DMS53 (cell line): ENCODE results near the gene NOS2.
"Not testable (repeated sequence)": the region's sequence is repeated elsewhere in the genome, so short reads cannot be mapped to it uniquely, and the experiment has no call there.

Experiments
- DNase-seq: peaks from one replicate; lab custom pipeline; 2025; lab: John Stamatoyannopoulos, UW

Gene NOS2

DNA sequence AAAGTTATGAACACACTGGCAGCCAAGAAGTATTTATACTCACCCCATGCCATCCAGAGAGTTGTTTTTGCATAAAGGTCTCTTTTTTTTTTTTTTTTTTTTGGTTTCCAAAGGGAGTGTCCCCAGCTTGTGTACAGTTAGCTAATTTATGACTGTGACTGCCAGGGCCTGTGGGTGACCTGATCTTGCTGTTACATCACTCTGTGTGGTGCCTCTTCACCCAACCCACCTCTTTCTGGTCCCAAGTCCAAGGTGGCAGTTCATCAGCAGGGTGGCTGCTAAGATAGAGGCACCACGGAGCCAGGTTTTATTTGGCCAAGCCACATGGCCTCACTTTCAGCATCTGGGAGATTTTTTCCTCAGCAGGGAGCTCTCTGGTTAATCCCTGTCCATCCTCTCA is at the start of gene NOS2:
NOS2 (minus strand) TSS at position 8 of the 400 bp plus-strand sequence. CDS start 1,720 bp downstream, outside the sequence.
- DNase-seq, result peak; percentile 19

- DNase-seq, result no peak
Measured at GRCh38 chr17:27849474-27850185, 49.3 kb upstream of the NOS2 start.

DNA sequence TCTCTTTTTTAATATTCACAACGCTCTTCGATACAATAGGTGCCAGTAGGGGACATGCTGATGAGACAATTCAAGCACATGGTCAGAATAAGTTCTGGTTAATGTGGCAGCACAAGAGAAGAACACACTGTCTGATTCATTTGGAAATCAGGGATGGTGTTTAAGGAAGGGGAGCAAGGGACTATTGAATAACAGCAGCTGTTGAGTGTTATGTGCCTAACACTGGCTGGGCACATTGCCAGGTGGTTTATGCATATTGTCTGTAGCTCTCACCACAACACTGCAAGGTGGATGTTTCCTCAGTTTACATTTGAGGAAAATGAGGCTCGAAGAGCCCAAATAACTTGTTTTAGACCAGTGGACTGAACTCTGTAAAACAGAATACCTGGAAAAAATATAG is 48.6 kb upstream of the NOS2 start:
- peak; percentile 68 for DNase-seq

DNA sequence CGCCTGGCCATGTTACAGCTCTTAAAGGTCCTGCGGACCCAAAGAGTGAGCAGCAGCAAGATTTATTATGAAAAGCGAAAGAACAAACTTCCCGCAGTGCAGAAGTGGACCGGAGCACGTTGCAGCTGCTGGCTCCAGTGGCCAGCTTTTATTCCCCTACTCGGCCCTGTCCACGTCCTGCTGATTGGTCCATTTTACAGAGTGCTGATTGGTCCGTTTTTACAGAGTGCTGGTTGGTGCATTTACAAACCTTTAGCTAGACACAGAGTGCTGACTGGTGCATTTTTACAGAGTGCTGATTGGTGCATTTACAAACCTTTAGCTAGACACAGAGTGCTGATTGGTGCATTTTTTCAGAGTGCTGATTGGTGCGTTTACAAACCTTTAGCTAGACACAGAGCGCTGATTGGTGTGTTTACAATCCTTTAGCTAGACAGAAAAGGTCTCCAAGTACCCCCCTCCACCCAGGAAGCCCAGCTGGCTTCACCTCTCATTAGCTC is 46.5 kb upstream of the NOS2 start:
- DNase-seq, result not testable (repeated sequence)

- DNase-seq, result no peak
Measured at GRCh38 chr17:27846042-27846655, 45.8 kb upstream of the NOS2 start.

DNA sequence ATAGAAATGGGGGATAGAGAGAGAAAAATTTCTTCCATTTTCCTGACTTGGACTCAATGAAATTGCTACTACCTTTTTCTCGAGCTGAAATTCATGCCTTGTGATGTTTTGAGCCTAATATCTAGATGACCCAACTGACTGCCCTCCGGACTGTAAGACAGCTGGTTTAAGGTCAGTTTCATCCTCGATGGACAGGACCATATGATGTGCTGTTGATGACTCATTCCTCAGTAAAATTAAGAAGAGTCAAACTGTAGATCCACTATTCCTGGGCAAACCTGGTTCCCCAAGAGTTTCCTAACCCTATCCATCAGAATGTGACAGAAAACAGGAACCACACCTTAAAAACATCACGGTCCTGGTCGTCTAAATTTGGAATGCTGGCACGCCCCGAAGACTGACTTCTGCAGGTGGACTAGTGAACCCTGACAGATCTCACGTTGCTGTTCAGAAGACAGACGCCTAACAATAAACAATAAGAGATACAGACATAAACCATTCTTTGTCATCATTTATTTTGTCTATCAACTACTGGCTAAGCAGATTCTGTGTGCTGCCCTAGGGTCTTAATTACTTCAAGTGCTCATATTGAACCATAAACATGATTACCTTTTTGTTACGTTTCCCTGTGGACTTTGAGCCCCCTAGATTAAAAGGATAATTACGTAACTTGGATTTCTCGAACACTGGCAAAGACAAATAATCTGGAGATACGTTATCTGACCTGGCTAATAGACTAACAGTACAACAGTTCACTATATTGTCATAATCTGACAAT is 45.1 kb upstream of the NOS2 start:
- DNase-seq, result no peak

DNA sequence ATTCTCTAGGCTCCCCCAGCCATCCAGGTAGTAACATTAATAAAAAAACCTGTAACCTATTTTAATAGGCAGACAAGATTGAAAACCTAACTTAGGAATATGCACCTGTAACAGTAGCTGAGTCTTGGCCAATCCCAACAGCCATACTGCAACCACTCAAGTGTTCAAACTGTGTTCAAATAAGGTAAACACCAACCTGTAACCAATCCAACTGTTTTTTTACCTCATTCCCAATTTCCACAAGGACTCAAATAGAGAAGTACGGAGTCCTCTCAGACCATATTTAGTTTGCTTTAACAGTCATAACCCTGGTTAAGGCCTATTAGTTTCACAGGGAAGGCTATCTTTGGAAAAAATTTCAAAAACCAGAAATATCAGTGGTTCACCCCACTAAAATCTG is 40.4 kb upstream of the NOS2 start:
- no peak for DNase-seq

DNA sequence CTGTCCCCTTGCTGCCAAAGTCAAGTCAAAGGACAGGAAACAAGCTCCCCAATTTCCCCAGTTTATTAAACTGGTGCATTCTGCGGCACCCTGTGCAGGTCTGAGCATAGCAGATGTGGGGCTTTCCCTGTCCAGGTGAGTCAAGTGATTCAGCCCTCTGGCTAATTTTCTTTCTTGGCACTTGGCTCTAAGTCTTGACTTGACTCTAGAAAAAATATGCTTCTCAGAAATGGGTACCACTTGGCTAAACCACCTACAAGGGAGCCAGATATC is 40.0 kb upstream of the NOS2 start:
- DNase-seq, result not testable (repeated sequence)

DNA sequence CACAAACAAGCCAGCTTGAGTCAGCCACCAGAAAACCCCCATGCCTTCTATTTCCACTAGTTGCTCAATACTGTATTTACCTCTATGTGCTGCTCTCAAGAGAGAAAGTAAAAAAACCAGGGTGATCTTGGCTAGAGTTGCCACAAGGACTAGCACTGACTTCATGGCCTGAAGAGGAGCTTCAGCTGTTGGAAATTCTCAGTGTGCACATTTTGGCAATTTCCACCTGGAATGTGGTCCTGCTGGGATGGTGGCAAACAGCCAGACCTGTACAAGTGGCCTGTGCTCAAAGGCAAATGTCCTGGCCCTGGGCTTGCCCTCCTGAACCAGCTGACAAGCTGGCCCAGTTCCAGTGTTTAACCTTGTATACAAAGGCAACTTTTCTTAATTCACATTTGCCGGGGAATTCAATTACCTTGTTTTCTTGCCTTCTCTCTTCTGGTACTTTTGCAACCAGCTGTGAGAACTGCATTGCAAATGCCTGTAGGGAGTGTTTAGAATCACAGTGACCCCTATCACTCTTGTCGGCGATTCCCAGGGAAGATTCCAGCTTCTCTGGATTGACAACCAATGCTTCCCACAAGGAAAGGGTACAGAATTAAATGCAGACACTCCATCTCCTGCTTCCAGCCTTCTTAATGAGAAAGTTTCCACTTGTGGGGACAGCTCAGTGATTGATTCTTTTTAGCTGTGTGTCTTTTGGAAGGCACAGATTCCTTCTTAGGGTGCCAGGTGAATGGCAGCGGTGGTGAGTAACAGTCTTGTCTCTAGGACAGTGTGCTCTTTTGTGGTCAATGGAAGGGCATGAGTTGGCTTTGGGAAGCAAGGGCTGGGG is 39.5 kb upstream of the NOS2 start:
- DNase-seq, result not testable (repeated sequence)

GRCh38 chr17:27838607-27839006 is 38.3 kb upstream of the NOS2 start:
- DNase-seq, result peak; percentile 33

GRCh38 chr17:27837769-27838168 is 37.4 kb upstream of the NOS2 start:
- DNase-seq, result peak; percentile 37

DNA sequence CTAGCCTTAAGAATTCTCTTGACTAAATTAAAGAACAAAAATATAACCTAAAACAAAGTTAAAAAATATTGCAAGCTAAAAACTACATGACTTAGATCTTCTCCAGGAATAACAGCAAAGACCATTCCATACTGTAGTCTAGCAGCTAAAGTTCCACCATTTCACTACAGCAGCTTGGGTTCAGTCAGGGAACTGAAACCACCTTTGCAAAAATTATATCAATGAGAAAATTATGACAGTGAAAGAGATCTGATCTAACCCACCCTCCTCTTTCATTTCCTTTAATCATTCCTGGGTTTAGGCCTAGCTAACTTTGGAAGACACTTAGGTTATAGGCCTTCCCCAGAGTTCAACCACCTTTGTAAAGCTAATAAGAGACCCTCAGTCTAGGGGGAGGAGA is 36.3 kb upstream of the NOS2 start:
- DNase-seq, result no peak

- DNase-seq, result no peak
Measured at GRCh38 chr17:27834571-27834970, 34.2 kb upstream of the NOS2 start.

DNA sequence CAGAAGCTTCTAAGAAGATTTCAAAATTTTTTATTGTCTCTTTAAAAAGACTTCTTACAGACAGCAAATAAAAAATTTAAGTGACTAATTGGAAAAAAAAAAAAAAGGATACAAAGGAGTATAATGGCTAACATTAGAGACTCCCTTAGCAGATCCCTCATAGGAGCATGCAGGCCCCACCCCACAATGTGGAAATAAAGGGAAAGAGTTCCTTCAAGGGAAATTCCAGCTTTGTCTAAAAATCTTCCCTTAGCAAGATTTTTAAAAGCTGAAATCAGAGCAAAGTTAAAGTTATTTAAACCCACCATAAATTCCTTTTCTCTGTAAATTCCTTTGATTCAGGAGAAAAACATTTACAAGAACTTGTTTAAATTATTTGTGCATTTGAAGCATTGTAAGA is 32.5 kb upstream of the NOS2 start:
- no peak for DNase-seq

GRCh38 chr17:27829888-27830287 is 29.6 kb upstream of the NOS2 start:
- DNase-seq, result peak; percentile 52

- DNase-seq, result not testable (repeated sequence)
Measured at GRCh38 chr17:27829143-27829711, 28.9 kb upstream of the NOS2 start.

GRCh38 chr17:27825459-27825858 is 25.1 kb upstream of the NOS2 start:
- no peak for DNase-seq

DNA sequence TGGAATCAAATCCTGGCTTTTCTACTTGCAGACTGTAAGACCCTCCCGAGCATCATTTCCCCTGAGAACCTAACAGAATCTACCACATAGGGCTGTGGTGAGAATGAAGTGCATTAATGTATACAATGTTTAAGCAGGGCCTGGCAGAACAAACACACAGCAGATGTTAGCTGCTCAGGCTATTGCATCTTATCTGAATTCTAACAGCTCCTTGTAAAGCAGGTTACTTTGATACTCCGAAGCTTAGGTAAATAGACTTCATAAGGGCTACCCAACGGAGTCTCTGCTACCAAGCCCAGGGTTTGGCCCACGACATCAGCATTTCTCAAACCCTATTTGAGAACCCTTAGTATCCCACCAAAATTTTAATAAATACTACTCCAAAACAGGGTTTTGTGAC is 24.4 kb upstream of the NOS2 start:
- peak; percentile 71 for DNase-seq

GRCh38 chr17:27824176-27824715 is 23.9 kb upstream of the NOS2 start:
- DNase-seq, result peak; percentile 63

DNA sequence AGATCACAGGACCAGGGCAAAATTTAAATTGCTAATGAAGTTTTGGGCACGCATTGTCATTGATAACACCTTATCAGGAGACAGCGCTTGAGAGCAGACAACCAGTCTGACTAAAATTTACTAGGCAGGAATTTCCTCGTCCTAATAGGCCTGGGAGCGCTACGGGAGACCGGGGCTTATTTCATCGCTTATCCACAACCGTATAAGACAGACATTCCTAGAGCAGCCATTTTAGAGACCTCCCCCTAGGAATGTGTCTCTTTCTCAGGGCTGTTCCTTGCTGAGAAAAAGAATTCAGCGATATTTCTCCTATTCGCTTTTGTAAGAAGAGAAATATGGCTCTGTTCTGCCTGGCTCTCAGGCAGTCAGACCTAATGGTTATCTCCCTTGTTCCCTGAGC is 21.8 kb upstream of the NOS2 start:
- DNase-seq, result peak; percentile 50

DNA sequence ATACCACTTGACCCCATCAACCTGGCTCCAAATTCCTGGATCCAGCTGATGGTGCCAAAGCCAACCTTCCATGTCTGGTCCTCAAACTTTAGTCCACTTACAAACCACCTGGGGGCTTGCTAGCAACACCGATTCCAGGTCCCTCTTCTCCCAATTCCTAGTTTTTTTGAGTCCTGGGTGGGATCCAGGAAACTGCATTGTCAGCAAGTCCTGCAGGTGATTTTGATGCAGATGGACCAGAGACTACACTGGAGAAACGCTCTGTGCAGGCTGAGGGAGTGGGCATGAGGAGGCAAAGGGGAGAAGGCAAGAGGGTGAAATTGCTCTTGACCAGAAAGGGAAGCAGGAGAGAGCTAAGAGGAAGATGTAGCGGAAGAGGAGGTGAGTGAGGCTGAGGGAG is 21.0 kb upstream of the NOS2 start:
- DNase-seq, result no peak

- DNase-seq, result no peak
Measured at GRCh38 chr17:27819145-27819544, 18.8 kb upstream of the NOS2 start.
